Effector memory CD8-positive, alpha-beta T cell (primary cell): Measurements from ENCODE around the gene PDHX.
"Not testable (repeated sequence)": the region's sequence is repeated elsewhere in the genome, so short reads cannot be mapped to it uniquely, and the experiment has no call there.

Source experiments
- ATAC-seq: fragments of 150-1000 bp; cut with Tn5 transposase; replicated peaks from 2 replicates; pipeline ENCODE4 v1.10.0; 2021; ENCODE audit warnings: mild to moderate bottlenecking, moderate library complexity
- DNase-seq, 3 experiments: peaks; one replicate each; pipeline ENCODE4 v3.0.0; 2021
- H3K27ac Mint-ChIP-seq, 2 donors: one replicate each; pipeline ENCODE4 v1.8.0; 2022; ENCODE audit warnings: mild to moderate bottlenecking in 2 of 2, mixed read lengths in 2 of 2, moderate library complexity in 2 of 2
- H3K27me3 Mint-ChIP-seq, 2 donors: one replicate each; pipeline ENCODE4 v1.8.0; 2022; ENCODE audit warnings: mixed read lengths in 2 of 2
- H3K36me3 Mint-ChIP-seq: one replicate; pipeline ENCODE4 v1.8.0; 2022; ENCODE audit warnings: mild to moderate bottlenecking, moderate library complexity, mixed read lengths; ENCODE audit not compliant: insufficient read depth
- H3K4me1 Mint-ChIP-seq, 2 donors: one replicate each; pipeline ENCODE4 v1.8.0; 2022; ENCODE audit warnings: low read depth in 2 of 2, mixed read lengths in 2 of 2
- H3K4me3 Mint-ChIP-seq, 2 donors: one replicate each; pipeline ENCODE4 v1.8.0; 2022; ENCODE audit warnings: mild to moderate bottlenecking in 2 of 2, mixed read lengths in 2 of 2, moderate library complexity in 2 of 2
- H3K9me3 Mint-ChIP-seq, 2 donors: one replicate each; pipeline ENCODE4 v1.8.0; 2022; ENCODE audit warnings: mixed read lengths in 2 of 2

Gene PDHX

GRCh38 chr11:35012467-35013191 lies 96.2 kb downstream of the PDHX start:
- Mint-ChIP-seq H3K36me3 (peaks cover 12% of the 10 kb centered on the region), H3K4me3 (peak overlapping the region; percentile 58 to 65), H3K27ac (peak overlapping the region; percentile 92 to 95), H3K4me1 (peaks cover 25% of the 10 kb centered on the region in 2 donors), H3K27me3 (no peaks in the 10 kb centered on the region), H3K9me3 (no peaks in the 10 kb centered on the region)
- DNase-seq (peak in 1 of 3 experiments; percentile 32), ATAC-seq (peak; percentile 64)

GRCh38 chr11:35013514-35014233 lies 97.3 kb downstream of the PDHX start:
- peak overlapping the region; percentile 44 to 58 for H3K4me3 Mint-ChIP-seq
- peaks cover 22 to 25% of the 10 kb centered on the region in 2 donors for H3K4me1 Mint-ChIP-seq
- DNase-seq (peak; percentile 25 to 37 (median 36)), ATAC-seq (peak; percentile 77)
- no peaks in the 10 kb centered on the region for H3K9me3 Mint-ChIP-seq
- H3K27ac Mint-ChIP-seq = peak overlapping the region; percentile 92 to 95
- no peaks in the 10 kb centered on the region for H3K27me3 Mint-ChIP-seq
- peaks cover 12% of the 10 kb centered on the region for H3K36me3 Mint-ChIP-seq

- Mint-ChIP-seq H3K27ac (peak overlapping the region; percentile 92 to 95), H3K36me3 (peaks cover 12% of the 10 kb centered on the region), H3K4me3 (peak overlapping the region; percentile 44 to 58), H3K9me3 (no peaks in the 10 kb centered on the region), H3K27me3 (no peaks in the 10 kb centered on the region), H3K4me1 (peaks cover 19 to 21% of the 10 kb centered on the region in 2 donors)
- ATAC-seq = no peak
- no peak for DNase-seq
These were observed 97.9 kb downstream of the PDHX start for GRCh38 chr11:35014346-35014745.

GRCh38 chr11:35015621-35016387 lies 99.4 kb downstream of the PDHX start:
- Mint-ChIP-seq H3K9me3 (no peaks in the 10 kb centered on the region), H3K4me3 (no peak overlapping the region)

GRCh38 chr11:35016916-35017315 lies 100.5 kb downstream of the PDHX start:
- no peak for ATAC-seq
- no peak overlapping the region for H3K4me3 Mint-ChIP-seq
- H3K36me3 Mint-ChIP-seq = peaks cover 12% of the 10 kb centered on the region
- no peaks in the 10 kb centered on the region for H3K27me3 Mint-ChIP-seq
- no peak for DNase-seq
- no peaks in the 10 kb centered on the region for H3K9me3 Mint-ChIP-seq
- H3K4me1 Mint-ChIP-seq = peaks cover 18 to 23% of the 10 kb centered on the region in 2 donors
- H3K27ac Mint-ChIP-seq = peak overlapping the region in 1 of 2 donors; percentile 60

More at GRCh38 chr11:35015621-35016387, 99.4 kb downstream of the PDHX start:
- H3K27ac Mint-ChIP-seq = peak overlapping the region in 1 of 2 donors; percentile 92
- peaks cover 12% of the 10 kb centered on the region for H3K36me3 Mint-ChIP-seq
- DNase-seq (no peak), ATAC-seq (no peak)
- H3K4me1 Mint-ChIP-seq = peaks cover 18 to 19% of the 10 kb centered on the region in 2 donors
- H3K27me3 Mint-ChIP-seq = no peaks in the 10 kb centered on the region

- no peaks in the 10 kb centered on the region for H3K27me3 Mint-ChIP-seq
- H3K4me3 Mint-ChIP-seq = no peak overlapping the region
- peaks cover 12 to 17% of the 10 kb centered on the region in 2 donors for H3K4me1 Mint-ChIP-seq
- peaks cover 6% of the 10 kb centered on the region for H3K36me3 Mint-ChIP-seq
- H3K9me3 Mint-ChIP-seq = no peaks in the 10 kb centered on the region
- no peak overlapping the region for H3K27ac Mint-ChIP-seq
- ATAC-seq = no peak
- no peak for DNase-seq
These were observed 101.3 kb downstream of the PDHX start for GRCh38 chr11:35017528-35018342.

- Mint-ChIP-seq H3K9me3 (peaks cover 10 to 20% of the 10 kb centered on the region in 2 donors), H3K4me1 (peaks cover 0 to 4% of the 10 kb centered on the region in 2 donors), H3K27ac (no peak overlapping the region), H3K36me3 (no peaks in the 10 kb centered on the region), H3K4me3 (no peak overlapping the region), H3K27me3 (no peaks in the 10 kb centered on the region)
- no peak for DNase-seq
- ATAC-seq = no peak
These were observed 105.2 kb downstream of the PDHX start for GRCh38 chr11:35021589-35021988.

- not testable (repeated sequence) for H3K27me3 Mint-ChIP-seq, ATAC-seq, H3K4me3 Mint-ChIP-seq, H3K4me1 Mint-ChIP-seq, DNase-seq, H3K27ac Mint-ChIP-seq, H3K36me3 Mint-ChIP-seq
- peaks cover 11 to 20% of the 10 kb centered on the region in 2 donors for H3K9me3 Mint-ChIP-seq
These were observed 107.5 kb downstream of the PDHX start for GRCh38 chr11:35023940-35024339.

- H3K27me3 Mint-ChIP-seq, H3K27ac Mint-ChIP-seq, H3K36me3 Mint-ChIP-seq, H3K4me3 Mint-ChIP-seq, DNase-seq, ATAC-seq: not testable (repeated sequence)
- Mint-ChIP-seq H3K4me1 (peaks cover 19% of the 10 kb centered on the region in 2 donors), H3K9me3 (peaks cover 11 to 17% of the 10 kb centered on the region in 2 donors)
These were observed 111.6 kb downstream of the PDHX start for GRCh38 chr11:35028007-35028406.

- H3K9me3 Mint-ChIP-seq = peaks cover 0 to 2% of the 10 kb centered on the region in 2 donors
- H3K4me3 Mint-ChIP-seq = peak overlapping the region; percentile 59 to 69
- H3K4me1 Mint-ChIP-seq = peaks cover 19 to 32% of the 10 kb centered on the region in 2 donors
- no peaks in the 10 kb centered on the region for H3K27me3 Mint-ChIP-seq
- no peak for DNase-seq
- ATAC-seq = peak; percentile 53
- H3K36me3 Mint-ChIP-seq = no peaks in the 10 kb centered on the region
- H3K27ac Mint-ChIP-seq = peak overlapping the region; percentile 86 to 95
These were observed 113.7 kb downstream of the PDHX start for GRCh38 chr11:35029979-35030682.

- H3K27me3 Mint-ChIP-seq = no peaks in the 10 kb centered on the region
- ATAC-seq = peak; percentile 84
- H3K4me1 Mint-ChIP-seq = peaks cover 19 to 32% of the 10 kb centered on the region in 2 donors
- peak overlapping the region; percentile 86 to 95 for H3K27ac Mint-ChIP-seq
- H3K4me3 Mint-ChIP-seq = peak overlapping the region; percentile 59 to 69
- H3K36me3 Mint-ChIP-seq = no peaks in the 10 kb centered on the region
- H3K9me3 Mint-ChIP-seq = peaks cover 0 to 2% of the 10 kb centered on the region in 2 donors
- DNase-seq = peak in 1 of 3 experiments; percentile 14
These were observed 114.3 kb downstream of the PDHX start for GRCh38 chr11:35030716-35031213.

GRCh38 chr11:35031346-35031745 lies 114.9 kb downstream of the PDHX start:
- Mint-ChIP-seq H3K4me3 (peak overlapping the region in 1 of 2 donors; percentile 69), H3K4me1 (peaks cover 19 to 32% of the 10 kb centered on the region in 2 donors), H3K27ac (peak overlapping the region; percentile 86 to 95), H3K27me3 (no peaks in the 10 kb centered on the region), H3K36me3 (no peaks in the 10 kb centered on the region), H3K9me3 (peaks cover 0 to 2% of the 10 kb centered on the region in 2 donors)
- no peak for ATAC-seq
- no peak for DNase-seq
